GM19328 (cell line): Measurements from ENCODE around the gene ZNF385D.

Experiments
- ATAC-seq: cut with Tn5 transposase; IDR thresholded peaks from one replicate; pipeline ENCODE4 v1.9.1; 2021; ENCODE audit warnings: mild to moderate bottlenecking, moderate library complexity; ENCODE audit not compliant: unreplicated experiment

The ZNF385D gene

GRCh38 chr3:21462141-21462540 lies 288.9 kb downstream of the ZNF385D start:
- ATAC-seq, result no peak

GRCh38 chr3:21457084-21457483 lies 293.9 kb downstream of the ZNF385D start:
- ATAC-seq, result no peak

- no peak for ATAC-seq
These were observed 301.3 kb downstream of the ZNF385D start for GRCh38 chr3:21449738-21450137.

GRCh38 chr3:21447476-21448151 lies 303.4 kb downstream of the ZNF385D start:
- ATAC-seq, result no peak

- no peak for ATAC-seq
These were observed 304.0 kb downstream of the ZNF385D start for GRCh38 chr3:21446945-21447475.

- ATAC-seq, result no peak
These were observed 305.0 kb downstream of the ZNF385D start for GRCh38 chr3:21446027-21446426.

GRCh38 chr3:21441821-21442220 lies 309.2 kb downstream of the ZNF385D start:
- no peak for ATAC-seq

GRCh38 chr3:21436835-21437234 lies 314.2 kb downstream of the ZNF385D start:
- ATAC-seq, result no peak

GRCh38 chr3:21435871-21436270 lies 315.1 kb downstream of the ZNF385D start:
- no peak for ATAC-seq

- no peak for ATAC-seq
These were observed 316.7 kb downstream of the ZNF385D start for GRCh38 chr3:21434310-21434709.

- no peak for ATAC-seq
These were observed 317.3 kb downstream of the ZNF385D start for GRCh38 chr3:21433751-21434150.

GRCh38 chr3:21426920-21427319 lies 324.1 kb downstream of the ZNF385D start:
- no peak for ATAC-seq

GRCh38 chr3:21425715-21426114 lies 325.3 kb downstream of the ZNF385D start:
- ATAC-seq, result no peak

- no peak for ATAC-seq
These were observed 329.9 kb downstream of the ZNF385D start for GRCh38 chr3:21421096-21421495.

GRCh38 chr3:21417991-21418390 lies 333.0 kb downstream of the ZNF385D start:
- no peak for ATAC-seq

- ATAC-seq, result no peak
These were observed 336.5 kb downstream of the ZNF385D start for GRCh38 chr3:21414506-21414905.

GRCh38 chr3:21411058-21411457 lies 340.0 kb downstream of the ZNF385D start:
- ATAC-seq, result no peak

- no peak for ATAC-seq
These were observed 341.6 kb downstream of the ZNF385D start for GRCh38 chr3:21409401-21409800.

- no peak for ATAC-seq
These were observed 343.3 kb downstream of the ZNF385D start for GRCh38 chr3:21407743-21408142.

- ATAC-seq, result no peak
These were observed 345.0 kb downstream of the ZNF385D start for GRCh38 chr3:21405671-21406667.

- no peak for ATAC-seq
These were observed 352.5 kb downstream of the ZNF385D start for GRCh38 chr3:21398461-21398860.
